Caco-2 (cell line): Measurements from ENCODE around the gene KCNA3. TPM values are rescaled to one million over a fixed set of nuclear protein-coding genes. Genes with fewer than 3 reads are reported as not detected.
A peak's percentile ranks its signal among the peaks of the same experiment; 100 is the strongest.

ENCODE experiments used
- BruUV-seq: library from RNA; stranded (reverse); fragments of 400-500 nt; replicated peaks from 2 replicates; lab custom pipeline; 2021; lab: Mats Ljungman, UMichigan
- CTCF ChIA-PET: fragments of 300-600 bp; sonication (Branson Sonifier 250); formaldehyde crosslinking; loops from one replicate; lab custom pipeline; 2022; ENCODE audit warnings: antibody characterized with exemption; lab: Charles Lee
- POLR2A ChIA-PET: fragments of 300-600 bp; sonication (Branson Sonifier 250); formaldehyde crosslinking; loops from one replicate; lab custom pipeline; 2022; ENCODE audit warnings: antibody characterized with exemption; lab: Charles Lee
- DNase-seq, 2 experiments: peaks; one replicate each; pipeline versions ENCODE4 v3.0.0 to v3.0.0-alpha.2; 2020 to 2022
- H3K27me3 ChIP-seq: replicated peaks from 2 replicates; pipeline ENCODE4 v1.6.0; 2011; ENCODE audit warnings: low read length; ENCODE audit not compliant: control insufficient read depth, insufficient read depth
- H3K36me3 ChIP-seq: 2 replicates; pipeline ENCODE4 v1.5.1; 2011; ENCODE audit warnings: low read length; ENCODE audit not compliant: control insufficient read depth, insufficient read depth
- H3K4me1 ChIP-seq: fragments of 250-450 bp; sonication (Bioruptor Pico); 2 replicates; pipeline ENCODE4 v1.5.1; 2020; ENCODE audit warnings: mild to moderate bottlenecking
- H3K4me3 ChIP-seq: 2 replicates; pipeline ENCODE4 v1.5.1; 2011; ENCODE audit warnings: low read depth, mild to moderate bottlenecking, control low read depth, low read length
- H3K9me3 ChIP-seq: fragments of 250-450 bp; sonication (Bioruptor Pico); 2 replicates; pipeline ENCODE4 v1.5.1; 2020; ENCODE audit warnings: mild to moderate bottlenecking, moderate library complexity
- H3K27ac Mint-ChIP-seq: one replicate; pipeline ENCODE4 v1.8.0; 2022; ENCODE audit warnings: mixed read lengths; ENCODE audit not compliant: unreplicated experiment
- H3K27me3 Mint-ChIP-seq: one replicate; pipeline ENCODE4 v1.8.0; 2022; ENCODE audit warnings: mixed read lengths; ENCODE audit not compliant: insufficient read depth, unreplicated experiment
- H3K36me3 Mint-ChIP-seq: one replicate; pipeline ENCODE4 v1.8.0; 2022; ENCODE audit warnings: mild to moderate bottlenecking, mixed read lengths; ENCODE audit not compliant: insufficient read depth, unreplicated experiment
- H3K4me1 Mint-ChIP-seq: one replicate; pipeline ENCODE4 v1.8.0; 2022; ENCODE audit warnings: low read depth, mixed read lengths; ENCODE audit not compliant: unreplicated experiment
- H3K4me3 Mint-ChIP-seq: one replicate; pipeline ENCODE4 v1.8.0; 2022; ENCODE audit warnings: mild to moderate bottlenecking, moderate library complexity, mixed read lengths; ENCODE audit not compliant: unreplicated experiment
- H3K9me3 Mint-ChIP-seq: one replicate; pipeline ENCODE4 v1.8.0; 2022; ENCODE audit warnings: mixed read lengths; ENCODE audit not compliant: unreplicated experiment
- CTCF ChIP-seq, 2 experiments: fragments of 200-600 bp in 1 of 2; IDR thresholded peaks; 1 replicate in 1 of 2; 2 replicates in 1 of 2; pipeline versions ENCODE4 v1.5.1 to v1.8.0; 2011 to 2022; ENCODE audit warnings: antibody characterized with exemption in 1 of 2, control low read depth in 1 of 2, inconsistent platforms in 1 of 2, low read depth in 1 of 2, low read length in 1 of 2, mild to moderate bottlenecking in 1 of 2, moderate library complexity in 1 of 2; ENCODE audit not compliant: insufficient read depth in 1 of 2, severe bottlenecking in 1 of 2, unreplicated experiment in 1 of 2
- intact Hi-C: fragments of 100-400 bp; cut with micrococcal nuclease; formaldehyde crosslinking; loops from one replicate; pipeline ENCODE4 v1.10.0; 2022; ENCODE audit not compliant: unreplicated experiment
- total RNA-seq: library from RNA; stranded (reverse); gene quantifications from 2 replicates; pipeline ENCODE4 v1.2.3, GENCODE V29; 2022

Gene KCNA3
- total RNA-seq, 1 experiment from 2014 or later = not detected

- Mint-ChIP-seq H3K4me1 (no peaks in the 10 kb centered on the region), H3K27ac (no peak overlapping the region), H3K27me3 (peaks cover 12% of the 10 kb centered on the region), H3K9me3 (no peaks in the 10 kb centered on the region), H3K36me3 (no peaks in the 10 kb centered on the region), H3K4me3 (no peak overlapping the region)
- POLR2A ChIA-PET = no interaction called here
- H3K4me3 ChIP-seq = no peak overlapping the region
- CTCF ChIA-PET = no interaction called here
- H3K36me3 ChIP-seq = no peaks in the 10 kb centered on the region
- H3K9me3 ChIP-seq = no peaks in the 10 kb centered on the region
- intact Hi-C loops = loop anchor here (1.0 kb wide), 2 partner anchors 135 to 150 kb away; no protein-coding TSS in a partner anchor
- H3K27me3 ChIP-seq = no peaks in the 10 kb centered on the region
- no TSS peak for BruUV-seq
- peak; percentile 47 to 69 for TF ChIP-seq CTCF (IDR thresholded peaks at IDR 0.05; ENCODE audit: insufficient read depth in 1 of 2, low read depth in 1 of 2, low read length in 1 of 2, severe bottlenecking in 1 of 2, unreplicated experiment in 1 of 2)
- H3K4me1 ChIP-seq = no peaks in the 10 kb centered on the region
- peak; percentile 68 to 76 for DNase-seq
These were observed 43.7 kb downstream of the KCNA3 start for GRCh38 chr1:110630839-110631663.

- Mint-ChIP-seq H3K4me1 (no peaks in the 10 kb centered on the region), H3K27me3 (peaks cover 15% of the 10 kb centered on the region), H3K9me3 (no peaks in the 10 kb centered on the region), H3K36me3 (no peaks in the 10 kb centered on the region), H3K27ac (no peak overlapping the region), H3K4me3 (no peak overlapping the region)
- ChIA-PET CTCF (interaction anchor here (0.6 kb wide), 1 partner anchor 153 kb away, joined by 3 read pairs; no protein-coding TSS in a partner anchor), POLR2A (no interaction called here)
- no peak for DNase-seq
- intact Hi-C loops = no loop called here
- Histone ChIP-seq H3K27me3 (no peaks in the 10 kb centered on the region), H3K9me3 (no peaks in the 10 kb centered on the region), H3K36me3 (no peaks in the 10 kb centered on the region), H3K4me3 (no peak overlapping the region), H3K4me1 (no peaks in the 10 kb centered on the region)
- no TSS peak for BruUV-seq
- TF ChIP-seq CTCF (IDR thresholded peaks at IDR 0.05; ENCODE audit: insufficient read depth in 1 of 2, low read depth in 1 of 2, low read length in 1 of 2, severe bottlenecking in 1 of 2, unreplicated experiment in 1 of 2) = no peak
These were observed 46.2 kb downstream of the KCNA3 start for GRCh38 chr1:110628323-110629105.

- no peaks in the 10 kb centered on the region for H3K9me3 ChIP-seq
- H3K36me3 ChIP-seq = no peaks in the 10 kb centered on the region
- no peak overlapping the region for H3K27ac Mint-ChIP-seq
- no TSS peak for BruUV-seq
- no peak overlapping the region for H3K4me3 ChIP-seq
- CTCF ChIA-PET = no interaction called here
- peaks cover 11% of the 10 kb centered on the region for H3K27me3 Mint-ChIP-seq
- H3K4me1 ChIP-seq = no peaks in the 10 kb centered on the region
- no peak for DNase-seq
- no peak overlapping the region for H3K4me3 Mint-ChIP-seq
- H3K4me1 Mint-ChIP-seq = no peaks in the 10 kb centered on the region
- no peaks in the 10 kb centered on the region for H3K36me3 Mint-ChIP-seq
- POLR2A ChIA-PET = no interaction called here
- H3K27me3 ChIP-seq = no peaks in the 10 kb centered on the region
- intact Hi-C loops = no loop called here
- TF ChIP-seq CTCF (IDR thresholded peaks at IDR 0.05; ENCODE audit: insufficient read depth in 1 of 2, low read depth in 1 of 2, low read length in 1 of 2, severe bottlenecking in 1 of 2, unreplicated experiment in 1 of 2) = no peak
- no peaks in the 10 kb centered on the region for H3K9me3 Mint-ChIP-seq
These were observed 47.0 kb downstream of the KCNA3 start for GRCh38 chr1:110627764-110628163.
